SK-N-SH (cell line): Measurements from ENCODE around the gene LCN1. TPM values are rescaled to one million over a fixed set of nuclear protein-coding genes. Genes with fewer than 3 reads are reported as not detected.

Source experiments
- CTCF ChIA-PET: fragments of 300-600, 350-600 bp; formaldehyde crosslinking; extraction: SDS; loops from one replicate; lab custom pipeline; 2021; lab: Yijun Ruan, JAX
- POLR2A ChIA-PET: fragments of 350-600 bp; sonication (Branson Sonifier 250); formaldehyde crosslinking; extraction: SDS; loops from one replicate; lab custom pipeline; 2020; ENCODE audit warnings: antibody characterized with exemption, inconsistent platforms; lab: Yijun Ruan, JAX
- DNase-seq: peaks from one replicate; pipeline ENCODE4 v3.0.0; 2012
- H2AFZ ChIP-seq: fragments of 200-600 bp; sonication (generic); 2 replicates; pipeline ENCODE4 v1.8.1; 2016; ENCODE audit warnings: antibody characterized with exemption, mild to moderate bottlenecking, low read depth
- H3F3A ChIP-seq: fragments of 200-600 bp; sonication (generic); replicated peaks from 2 replicates; pipeline ENCODE3; 2016; ENCODE audit warnings: antibody characterized with exemption, mild to moderate bottlenecking; ENCODE audit not compliant: insufficient read depth
- H3K27ac ChIP-seq, 2 experiments: fragments of 200-500 bp in 1 of 2; fragments of 200-600 bp in 1 of 2; sonication (Bioruptor generic) in 1 of 2; sonication (generic), shearing (Covaris generic) in 1 of 2; 2 replicates each; pipeline versions ENCODE4 v1.5.1 to v1.6.1; 2014 to 2016; ENCODE audit warnings: low read depth in 2 of 2, inconsistent platforms in 1 of 2, low read length in 1 of 2, mild to moderate bottlenecking in 1 of 2, mixed read lengths in 1 of 2
- H3K27me3 ChIP-seq: fragments of 200-600 bp; sonication (generic), shearing (Covaris generic); 2 replicates; pipeline ENCODE4 v1.6.1; 2016; ENCODE audit warnings: mixed run types; ENCODE audit not compliant: insufficient read depth
- H3K36me3 ChIP-seq, 2 experiments: fragments of 200-500 bp in 1 of 2; fragments of 200-600 bp in 1 of 2; sonication (Bioruptor generic) in 1 of 2; sonication (generic) in 1 of 2; replicated peaks in 1 of 2; 2 replicates each; pipeline versions ENCODE3 to v1.5.1; 2014 to 2016; ENCODE audit warnings: low read length in 1 of 2, mild to moderate bottlenecking in 1 of 2; ENCODE audit not compliant: insufficient read depth in 2 of 2, control insufficient read depth in 1 of 2
- H3K4me1 ChIP-seq, 2 experiments: fragments of 200-500 bp in 1 of 2; fragments of 200-600 bp in 1 of 2; sonication (Bioruptor generic) in 1 of 2; sonication (generic), shearing (Covaris generic) in 1 of 2; 2 replicates each; pipeline versions ENCODE4 v1.5.1 to v1.6.1; 2014 to 2016; ENCODE audit warnings: low read depth in 1 of 2, low read length in 1 of 2, mixed run types in 1 of 2; ENCODE audit not compliant: insufficient read depth in 2 of 2, control insufficient read depth in 1 of 2
- H3K4me2 ChIP-seq: fragments of 200-600 bp; sonication (generic), shearing (Covaris generic); 2 replicates; pipeline ENCODE4 v1.6.1; 2017; ENCODE audit warnings: mixed run types
- H3K4me3 ChIP-seq, 2 experiments: fragments of 200-500 bp in 1 of 2; fragments of 200-600 bp in 1 of 2; sonication (Bioruptor generic) in 1 of 2; sonication (generic), shearing (Covaris generic) in 1 of 2; 2 replicates each; pipeline versions ENCODE4 v1.5.1 to v1.8.1; 2014 to 2016; ENCODE audit warnings: low read depth in 2 of 2, inconsistent platforms in 1 of 2, low read length in 1 of 2, mild to moderate bottlenecking in 1 of 2, mixed read lengths in 1 of 2, moderate library complexity in 1 of 2
- H3K79me2 ChIP-seq: fragments of 200-600 bp; sonication (generic); 2 replicates; pipeline ENCODE4 v1.8.1; 2017; ENCODE audit warnings: mild to moderate bottlenecking; ENCODE audit not compliant: insufficient read depth
- H3K9ac ChIP-seq: fragments of 200-600 bp; sonication (generic); 2 replicates; pipeline ENCODE4 v1.6.1; 2017; ENCODE audit warnings: mixed run types
- H3K9me2 ChIP-seq: fragments of 200-600 bp; sonication (generic); 2 replicates; pipeline ENCODE4 v1.6.1; 2017; ENCODE audit warnings: mixed run types
- H3K9me3 ChIP-seq: fragments of 200-600 bp; sonication (generic); 2 replicates; pipeline ENCODE4 v1.6.1; 2017; ENCODE audit warnings: mixed run types, mild to moderate bottlenecking, moderate library complexity
- H4K20me1 ChIP-seq: fragments of 200-600 bp; sonication (generic); 2 replicates; pipeline ENCODE4 v1.6.1; 2017; ENCODE audit warnings: mild to moderate bottlenecking, mixed run types; ENCODE audit not compliant: insufficient read depth
- CHD2 ChIP-seq: fragments of 150-350 bp; IDR thresholded peaks from 2 replicates; pipeline ENCODE4 v1.6.1; 2018; ENCODE audit warnings: low read length; ENCODE audit not compliant: partially characterized antibody
- EP300 ChIP-seq, 2 experiments: IDR thresholded peaks; 2 replicates each; pipeline versions ENCODE4 v1.4.0 to v1.6.1; 2012; ENCODE audit warnings: borderline replicate concordance in 1 of 2, low read depth in 1 of 2, low read length in 1 of 2
- FOXM1 ChIP-seq: IDR thresholded peaks from 2 replicates; pipeline ENCODE4 v1.4.0; 2012; ENCODE audit warnings: low read depth, mild to moderate bottlenecking
- GATA2 ChIP-seq: sonication (generic); formaldehyde crosslinking; IDR thresholded peaks from 2 replicates; pipeline ENCODE4 v1.5.0; 2020; ENCODE audit warnings: mild to moderate bottlenecking, missing genetic modification reagents
- MEF2A ChIP-seq: IDR thresholded peaks from 2 replicates; pipeline ENCODE4 v1.4.0; 2012; ENCODE audit warnings: low read depth, borderline replicate concordance
- NFIC ChIP-seq: IDR thresholded peaks from 2 replicates; pipeline ENCODE4 v1.4.0; 2012; ENCODE audit warnings: borderline replicate concordance
- RAD21 ChIP-seq: IDR thresholded peaks from 2 replicates; pipeline ENCODE4 v1.6.1; 2012; ENCODE audit warnings: mild to moderate bottlenecking, low read length
- RFX5 ChIP-seq: IDR thresholded peaks from 2 replicates; pipeline ENCODE4 v1.6.1; 2012; ENCODE audit warnings: mild to moderate bottlenecking, improper control_type of control experiment, low read length
- TEAD4 ChIP-seq: IDR thresholded peaks from 2 replicates; pipeline ENCODE4 v1.4.0; 2012; ENCODE audit warnings: mild to moderate bottlenecking, borderline replicate concordance; ENCODE audit not compliant: insufficient read depth
- WGBS: methylation state at CpG from one replicate; pipeline ENCODE4 v1.1.6; 2017; ENCODE audit warnings: low lambda C conversion rate; 5-methylcytosine and 5-hydroxymethylcytosine counted together
- polyA plus RNA-seq, 3 experiments: library from polyadenylated mRNA; depleted of rRNA; stranded (reverse); fragments of >200 nt; gene quantifications; 2 replicates each; pipeline ENCODE4 v1.2.3, GENCODE V29; 2012
- TF ChIP-seq, protein P1 (sequence below): fragments of 200-600 bp; sonication (generic); IDR thresholded peaks from 2 replicates; pipeline ENCODE4 v1.6.1; 2017; ENCODE audit warnings: antibody characterized with exemption, mild to moderate bottlenecking, moderate library complexity
- TF ChIP-seq, protein P2 (sequence below): IDR thresholded peaks from 2 replicates; pipeline ENCODE4 v1.6.1; 2012; ENCODE audit warnings: mild to moderate bottlenecking, low read depth, low read length, moderate library complexity

The LCN1 gene
- polyA plus RNA-seq, 1 of the 3 experiments (the other 2 are of a cell fraction): not detected

DNA sequence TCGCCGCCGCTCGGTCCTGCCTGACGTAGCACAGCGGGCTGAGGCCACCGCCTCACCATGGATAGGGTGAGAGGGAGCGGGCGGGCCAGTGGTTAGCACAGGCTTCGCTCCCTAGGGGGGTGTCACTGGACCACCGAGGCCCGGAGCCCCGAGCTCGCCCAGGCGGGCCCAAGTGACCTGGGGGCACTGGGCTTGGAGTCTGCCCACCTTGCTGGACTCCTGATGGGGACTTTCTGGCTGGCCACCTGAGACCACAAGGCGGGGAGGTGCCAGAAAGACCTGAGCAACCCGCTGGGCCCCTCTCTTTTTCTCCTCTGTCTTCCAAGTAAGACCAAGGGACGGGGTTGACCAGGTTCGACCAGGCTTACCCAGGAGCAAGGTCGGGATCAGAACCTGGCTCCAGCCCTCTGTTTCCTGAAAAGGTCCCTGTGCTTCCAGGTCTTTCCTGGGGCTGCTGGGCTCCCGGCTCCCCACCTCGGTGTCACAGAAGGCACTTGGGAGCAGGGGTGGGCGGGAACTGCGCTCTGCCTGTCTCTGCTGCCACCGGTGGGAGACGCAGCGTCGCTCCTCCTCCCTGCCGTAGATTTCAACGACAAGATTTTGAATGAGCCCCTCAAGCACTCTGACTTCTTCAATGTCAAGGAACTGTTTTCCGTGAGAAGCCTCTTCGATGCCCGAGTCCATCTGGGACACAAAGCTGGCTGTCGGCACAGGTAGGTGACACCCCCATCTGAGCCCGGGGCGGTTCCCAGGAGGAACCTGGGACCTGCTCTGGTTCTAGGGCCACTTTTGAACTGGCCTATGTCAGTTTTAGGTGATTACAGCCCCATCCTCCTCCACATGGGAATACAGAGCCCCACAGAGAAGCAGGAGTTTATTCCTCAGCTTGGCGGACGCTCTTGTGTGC, 19.7 kb upstream of the LCN1 start:
- Histone ChIP-seq H3K27ac (peak overlapping the region in 1 of 2 experiments; percentile 76; a peak in 2 of 4 replicates), H3K4me2 (peak overlapping the region; percentile 100), H3K9me2 (no peaks in the 10 kb centered on the region), H3K27me3 (no peaks in the 10 kb centered on the region), H2AFZ (no peak overlapping the region), H4K20me1 (peaks cover 22% of the 10 kb centered on the region), H3K4me3 (peak overlapping the region; percentile 95 to 96), H3K9ac (peak overlapping the region; percentile 91), H3F3A (no peaks in the 10 kb centered on the region), H3K36me3 (peaks cover 3 to 33% of the 10 kb centered on the region in 2 experiments), H3K79me2 (peaks cover 19% of the 10 kb centered on the region), H3K4me1 (peaks cover 6 to 19% of the 10 kb centered on the region in 2 experiments; a peak in 3 of 4 replicates), H3K9me3 (no peaks in the 10 kb centered on the region)
- 59% methylated on average over 15 of the region's 38 CpGs for WGBS
- TF ChIP-seq RFX5 (no peak), EP300 (IDR thresholded peaks at IDR 0.05; ENCODE audit: borderline replicate concordance in 1 of 2, low read depth in 1 of 2, low read length in 1 of 2) (no peak), TEAD4 (no peak), RAD21 (no peak), MEF2A (no peak), NFIC (no peak), FOXM1 (no peak), GATA2 (CRISPR knock-in tag) (no peak), CHD2 (no peak)
- TF ChIP-seq, protein P1, sequence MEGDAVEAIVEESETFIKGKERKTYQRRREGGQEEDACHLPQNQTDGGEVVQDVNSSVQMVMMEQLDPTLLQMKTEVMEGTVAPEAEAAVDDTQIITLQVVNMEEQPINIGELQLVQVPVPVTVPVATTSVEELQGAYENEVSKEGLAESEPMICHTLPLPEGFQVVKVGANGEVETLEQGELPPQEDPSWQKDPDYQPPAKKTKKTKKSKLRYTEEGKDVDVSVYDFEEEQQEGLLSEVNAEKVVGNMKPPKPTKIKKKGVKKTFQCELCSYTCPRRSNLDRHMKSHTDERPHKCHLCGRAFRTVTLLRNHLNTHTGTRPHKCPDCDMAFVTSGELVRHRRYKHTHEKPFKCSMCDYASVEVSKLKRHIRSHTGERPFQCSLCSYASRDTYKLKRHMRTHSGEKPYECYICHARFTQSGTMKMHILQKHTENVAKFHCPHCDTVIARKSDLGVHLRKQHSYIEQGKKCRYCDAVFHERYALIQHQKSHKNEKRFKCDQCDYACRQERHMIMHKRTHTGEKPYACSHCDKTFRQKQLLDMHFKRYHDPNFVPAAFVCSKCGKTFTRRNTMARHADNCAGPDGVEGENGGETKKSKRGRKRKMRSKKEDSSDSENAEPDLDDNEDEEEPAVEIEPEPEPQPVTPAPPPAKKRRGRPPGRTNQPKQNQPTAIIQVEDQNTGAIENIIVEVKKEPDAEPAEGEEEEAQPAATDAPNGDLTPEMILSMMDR: no peak
- TF ChIP-seq, protein P2, sequence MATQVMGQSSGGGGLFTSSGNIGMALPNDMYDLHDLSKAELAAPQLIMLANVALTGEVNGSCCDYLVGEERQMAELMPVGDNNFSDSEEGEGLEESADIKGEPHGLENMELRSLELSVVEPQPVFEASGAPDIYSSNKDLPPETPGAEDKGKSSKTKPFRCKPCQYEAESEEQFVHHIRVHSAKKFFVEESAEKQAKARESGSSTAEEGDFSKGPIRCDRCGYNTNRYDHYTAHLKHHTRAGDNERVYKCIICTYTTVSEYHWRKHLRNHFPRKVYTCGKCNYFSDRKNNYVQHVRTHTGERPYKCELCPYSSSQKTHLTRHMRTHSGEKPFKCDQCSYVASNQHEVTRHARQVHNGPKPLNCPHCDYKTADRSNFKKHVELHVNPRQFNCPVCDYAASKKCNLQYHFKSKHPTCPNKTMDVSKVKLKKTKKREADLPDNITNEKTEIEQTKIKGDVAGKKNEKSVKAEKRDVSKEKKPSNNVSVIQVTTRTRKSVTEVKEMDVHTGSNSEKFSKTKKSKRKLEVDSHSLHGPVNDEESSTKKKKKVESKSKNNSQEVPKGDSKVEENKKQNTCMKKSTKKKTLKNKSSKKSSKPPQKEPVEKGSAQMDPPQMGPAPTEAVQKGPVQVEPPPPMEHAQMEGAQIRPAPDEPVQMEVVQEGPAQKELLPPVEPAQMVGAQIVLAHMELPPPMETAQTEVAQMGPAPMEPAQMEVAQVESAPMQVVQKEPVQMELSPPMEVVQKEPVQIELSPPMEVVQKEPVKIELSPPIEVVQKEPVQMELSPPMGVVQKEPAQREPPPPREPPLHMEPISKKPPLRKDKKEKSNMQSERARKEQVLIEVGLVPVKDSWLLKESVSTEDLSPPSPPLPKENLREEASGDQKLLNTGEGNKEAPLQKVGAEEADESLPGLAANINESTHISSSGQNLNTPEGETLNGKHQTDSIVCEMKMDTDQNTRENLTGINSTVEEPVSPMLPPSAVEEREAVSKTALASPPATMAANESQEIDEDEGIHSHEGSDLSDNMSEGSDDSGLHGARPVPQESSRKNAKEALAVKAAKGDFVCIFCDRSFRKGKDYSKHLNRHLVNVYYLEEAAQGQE: no peak
- ChIA-PET CTCF (interaction anchor here (1.1 kb wide), 1 partner anchor 13 kb away, joined by 3 read pairs; no protein-coding TSS in a partner anchor), POLR2A (no interaction called here)
- DNase-seq: peak; percentile 90
